Dermis microvascular lymphatic vessel endothelial cell (primary cell): ENCODE measurements around the gene RNF32. TPM values are rescaled to one million over a fixed set of nuclear protein-coding genes. Genes with fewer than 3 reads are reported as not detected.
"Not testable (repeated sequence)": the region's sequence is repeated elsewhere in the genome, so short reads cannot be mapped to it uniquely, and the experiment has no call there.

Source experiments
- DNase-seq, 2 donors: peaks; one replicate each; pipeline versions ENCODE4 v3.0.0 to v3.0.0-alpha.2; 2010; ENCODE audit warnings: low read depth in 2 of 2
- total RNA-seq: library from RNA; depleted of rRNA; stranded (reverse); fragments of >200 nt; gene quantifications from 2 replicates; pipeline ENCODE4 v1.2.1, GENCODE V29; 2014

The RNF32 gene
- total RNA-seq, 1 donor from 2014 or later, result 0.26 TPM

DNA sequence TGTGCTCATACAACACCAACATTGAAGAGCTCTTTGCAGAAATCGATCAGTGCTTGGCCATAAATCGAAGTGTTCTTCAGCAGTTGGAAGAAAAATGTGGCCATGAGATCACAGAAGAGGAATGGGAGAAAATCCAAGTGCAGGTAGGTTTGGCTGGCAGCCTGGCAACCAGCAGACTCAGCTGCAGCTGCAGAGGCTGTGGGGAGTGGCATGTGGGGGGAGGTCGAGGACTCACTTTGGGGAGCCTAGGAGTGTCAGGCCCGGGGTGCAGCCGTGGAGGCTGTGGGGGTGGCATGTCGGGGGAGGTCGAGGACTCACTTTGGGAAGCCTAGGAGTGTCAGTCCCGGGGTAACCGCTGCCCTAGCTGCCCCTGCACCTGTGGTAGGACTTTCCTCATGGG lies 35.1 kb downstream of the RNF32 start:
- DNase-seq, result no peak

DNA sequence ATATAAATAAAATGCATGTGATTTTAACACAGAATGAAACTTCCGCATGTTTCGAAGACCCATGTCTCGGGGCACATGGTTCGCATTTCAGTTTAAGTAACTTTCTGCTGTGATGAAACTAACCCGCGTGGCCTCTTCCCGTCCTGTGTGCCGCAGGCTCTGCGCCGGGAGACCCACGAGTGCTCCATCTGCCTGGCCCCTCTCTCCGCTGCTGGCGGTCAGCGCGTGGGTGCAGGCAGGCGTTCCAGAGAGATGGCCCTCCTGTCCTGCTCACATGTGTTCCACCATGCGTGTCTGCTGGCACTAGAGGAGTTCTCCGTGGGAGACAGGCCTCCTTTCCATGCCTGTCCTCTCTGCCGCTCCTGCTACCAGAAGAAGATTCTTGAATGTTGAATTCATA lies 35.7 kb downstream of the RNF32 start:
- DNase-seq, result no peak

DNA sequence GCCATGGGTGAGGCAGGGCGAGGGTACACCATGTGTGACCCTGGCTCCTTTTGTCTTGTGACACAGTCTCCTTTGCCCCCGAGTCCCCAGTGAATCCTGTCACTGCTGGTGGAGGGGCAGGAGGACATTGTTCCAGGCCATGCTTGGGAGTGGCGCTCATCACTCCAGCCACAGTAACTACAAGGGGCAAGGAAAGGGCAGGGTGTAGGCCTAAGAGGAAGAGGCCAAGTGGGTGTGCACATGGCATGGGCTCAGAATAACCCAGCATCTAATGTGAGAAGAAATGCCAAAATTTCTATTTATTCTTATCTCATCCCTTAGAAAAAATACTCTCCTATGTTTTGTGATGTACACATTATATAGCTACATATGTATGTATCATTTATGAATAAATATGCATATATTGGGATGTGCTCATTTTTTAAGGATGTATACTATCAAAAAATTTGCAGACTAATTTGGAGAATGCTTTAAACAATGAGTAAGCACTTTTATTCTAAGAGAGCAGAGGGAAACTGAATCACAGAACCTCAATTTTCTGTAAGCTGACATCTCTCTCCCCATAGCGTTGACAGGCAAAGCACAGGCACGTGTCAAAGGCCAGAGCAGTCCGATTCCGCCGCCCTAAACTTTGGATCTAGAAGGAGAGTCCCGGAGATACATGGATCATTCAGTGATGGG lies 36.9 kb downstream of the RNF32 start:
- no peak for DNase-seq

DNA sequence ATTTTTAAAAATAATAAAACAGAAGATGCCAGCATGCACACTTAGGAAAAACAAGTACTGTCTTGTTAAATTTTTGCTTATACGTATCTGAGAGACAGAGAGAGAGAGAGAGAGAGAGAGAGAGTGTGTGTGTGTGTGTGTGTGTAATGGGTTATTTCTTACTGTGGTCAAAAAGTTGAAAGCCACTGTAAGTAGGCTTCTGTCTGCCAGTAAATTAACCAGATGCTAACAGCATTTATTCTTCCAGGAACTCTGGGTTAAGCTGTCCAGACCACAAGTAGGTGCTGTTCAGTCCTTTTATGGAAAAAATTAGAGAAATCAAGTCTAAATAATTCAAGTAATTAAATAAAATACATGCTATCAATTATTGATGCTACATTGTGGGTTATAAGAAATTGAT lies 39.7 kb downstream of the RNF32 start:
- no peak for DNase-seq

DNA sequence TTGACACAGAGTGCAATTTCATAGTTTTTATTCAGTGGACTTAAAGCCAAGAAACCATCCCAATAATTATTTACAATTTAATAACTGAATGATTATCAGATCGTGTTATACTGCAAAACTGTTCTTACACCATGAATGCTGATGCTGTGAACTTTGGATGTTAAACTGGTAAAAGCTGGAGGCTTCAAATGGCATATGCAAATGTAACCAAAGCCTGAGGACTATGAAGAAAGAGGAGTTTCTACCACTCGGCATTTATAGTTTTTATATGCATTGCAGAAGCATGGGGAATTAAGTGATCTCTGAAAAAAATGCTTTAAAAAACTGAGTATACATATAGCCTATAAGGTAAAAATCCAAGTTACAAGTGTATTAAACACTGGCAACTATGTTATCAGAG lies 42.4 kb downstream of the RNF32 start:
- DNase-seq, result no peak

DNA sequence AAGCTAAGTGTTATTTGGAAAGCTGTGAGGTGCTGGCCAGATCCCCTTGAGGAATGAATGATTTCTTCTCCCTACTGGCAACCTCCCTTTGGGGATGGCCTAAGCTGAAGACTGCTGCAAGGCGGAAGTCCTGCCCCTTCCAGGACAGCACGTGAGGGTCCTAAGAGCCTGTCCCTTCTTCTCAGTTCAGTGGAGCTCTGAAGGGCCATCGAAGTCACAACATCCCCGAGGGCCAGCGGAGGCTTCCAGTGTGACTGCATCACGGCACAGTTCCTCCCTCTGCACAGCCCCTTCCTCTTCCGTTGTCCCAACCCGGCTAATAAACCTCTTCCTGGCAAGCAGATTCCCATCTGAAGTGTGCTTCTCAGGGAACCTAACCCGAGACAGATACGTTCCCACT lies 43.7 kb downstream of the RNF32 start:
- no peak for DNase-seq

DNA sequence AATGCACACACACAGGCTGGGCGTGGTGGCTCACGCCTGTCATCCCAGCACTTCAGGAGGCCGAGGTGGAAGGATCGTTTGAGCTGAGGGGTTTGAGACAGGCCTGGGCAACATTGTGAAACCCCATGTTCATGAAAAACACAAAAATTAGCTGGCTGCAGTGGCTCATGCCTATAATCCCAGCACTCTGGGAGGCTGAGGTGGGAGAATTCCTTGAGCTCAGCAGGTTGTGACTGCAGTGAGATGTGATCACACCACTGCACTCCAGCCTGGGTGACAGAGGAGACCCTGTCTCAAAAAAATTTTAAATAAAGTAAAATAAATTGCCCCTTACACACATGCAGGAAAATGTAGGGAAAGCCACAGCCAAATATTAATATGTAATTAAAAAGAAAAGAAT lies 44.1 kb downstream of the RNF32 start:
- DNase-seq, result no peak

DNA sequence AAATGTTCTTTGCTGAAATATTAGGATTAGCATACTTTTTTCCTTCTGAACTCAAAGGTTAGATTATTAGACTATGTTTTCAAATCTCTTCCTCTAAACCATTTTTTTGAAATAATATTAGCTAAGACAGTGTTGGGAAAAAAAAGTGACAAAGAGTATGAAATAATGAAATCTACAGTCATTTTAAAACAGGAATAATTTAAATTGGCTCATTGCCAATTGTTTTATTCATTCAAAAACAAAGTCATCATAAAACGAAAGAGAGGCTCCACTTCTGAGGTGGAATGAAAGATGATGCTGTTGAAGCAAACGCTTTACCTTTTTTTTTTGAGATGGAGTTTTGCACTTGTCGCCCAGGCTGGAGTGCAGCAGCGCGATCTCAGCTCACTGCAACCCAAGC lies 51.2 kb downstream of the RNF32 start:
- no peak for DNase-seq

DNA sequence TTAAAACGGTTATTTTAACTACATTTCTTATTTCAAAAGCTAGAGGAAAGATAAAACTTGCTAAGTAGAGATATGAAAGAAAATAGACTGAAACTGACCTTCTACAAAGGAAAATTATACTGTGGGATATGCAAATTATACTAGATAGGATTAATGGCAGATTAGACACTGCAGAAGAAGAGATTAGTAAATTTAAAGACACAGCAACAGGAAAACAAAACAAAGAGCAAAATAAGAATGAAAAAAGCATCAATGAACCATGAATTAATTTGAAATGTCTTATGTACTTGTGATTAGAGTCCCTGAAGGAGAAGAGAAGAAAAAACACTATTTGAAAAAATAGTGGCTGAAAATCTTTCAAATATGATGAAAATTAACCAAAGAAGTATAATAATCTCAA lies 52.3 kb downstream of the RNF32 start:
- no peak for DNase-seq

DNA sequence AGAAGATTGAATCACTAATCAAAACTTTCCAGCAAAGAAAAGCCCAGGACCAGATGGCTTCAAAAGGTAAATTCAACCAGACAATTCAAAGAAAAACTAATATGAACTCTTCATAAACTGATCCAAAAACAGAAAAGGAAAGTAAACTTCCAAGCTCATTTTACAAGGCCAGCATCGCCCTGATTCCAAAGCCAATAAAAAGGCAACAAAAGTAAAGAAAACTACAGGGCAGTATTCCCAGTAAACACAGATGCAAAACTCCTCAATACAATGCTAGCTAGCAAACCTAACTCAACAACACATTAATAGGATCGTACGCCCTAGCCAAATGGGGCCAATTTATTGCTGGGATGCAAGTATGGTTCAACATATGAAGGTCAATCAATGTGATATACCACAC lies 53.1 kb downstream of the RNF32 start:
- no peak for DNase-seq

DNA sequence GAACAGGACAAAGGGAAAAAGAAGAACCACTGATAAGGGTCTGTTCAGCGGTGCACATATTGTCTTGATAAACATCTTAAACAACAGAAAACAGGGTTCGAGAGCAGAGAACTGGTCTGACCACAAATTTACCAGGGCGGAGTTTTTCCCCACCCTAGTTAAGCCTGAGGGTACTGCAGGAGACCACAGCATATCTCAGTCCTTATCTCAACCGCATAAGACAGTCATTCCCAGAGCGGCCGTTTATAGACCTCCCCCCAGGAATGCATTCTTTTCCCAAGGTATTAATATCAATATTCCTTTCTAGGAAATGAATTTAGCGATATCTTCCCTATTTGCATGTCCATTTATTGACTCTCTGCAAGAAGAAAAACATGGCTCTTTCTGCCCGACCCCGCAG lies 56.7 kb downstream of the RNF32 start:
- DNase-seq, result not testable (repeated sequence)

DNA sequence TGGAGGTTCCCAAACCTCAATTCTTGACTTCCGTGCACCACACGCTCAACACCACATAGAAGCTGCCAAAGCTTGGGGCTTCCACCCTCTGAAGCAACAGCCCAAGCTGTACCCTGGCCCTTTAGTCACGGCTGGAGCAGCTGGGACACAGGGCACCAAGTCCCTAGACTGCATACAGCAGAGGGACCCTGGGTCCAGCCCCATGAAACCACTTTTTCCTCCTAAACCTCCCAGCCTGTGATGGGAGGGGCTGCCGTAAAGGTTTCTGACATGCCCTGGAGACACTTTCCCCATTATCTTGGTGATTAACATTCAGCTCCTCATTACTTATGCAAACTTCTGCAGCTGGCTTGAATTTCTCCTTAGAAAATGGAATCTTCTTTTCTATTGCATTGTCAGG lies 57.9 kb downstream of the RNF32 start:
- DNase-seq, result not testable (repeated sequence)

DNA sequence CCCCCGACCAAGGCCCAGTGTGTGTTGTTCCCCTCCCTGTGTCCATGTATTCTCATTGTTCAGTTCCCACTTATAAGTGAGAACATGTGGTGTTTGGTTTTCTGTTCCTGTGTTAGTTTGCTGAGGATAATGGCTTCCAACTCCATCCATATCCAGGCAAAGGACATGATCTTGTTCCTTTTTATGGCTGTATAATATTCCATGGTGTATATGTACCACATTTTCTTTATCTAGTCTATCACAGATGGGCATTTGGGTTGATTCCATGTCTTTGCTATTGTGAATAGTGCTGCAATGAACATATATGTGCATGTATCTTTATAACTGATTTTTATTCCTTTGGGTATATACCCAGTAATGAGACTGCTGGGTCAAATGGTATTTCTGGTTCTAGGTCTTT lies 61.2 kb downstream of the RNF32 start:
- not testable (repeated sequence) for DNase-seq

DNA sequence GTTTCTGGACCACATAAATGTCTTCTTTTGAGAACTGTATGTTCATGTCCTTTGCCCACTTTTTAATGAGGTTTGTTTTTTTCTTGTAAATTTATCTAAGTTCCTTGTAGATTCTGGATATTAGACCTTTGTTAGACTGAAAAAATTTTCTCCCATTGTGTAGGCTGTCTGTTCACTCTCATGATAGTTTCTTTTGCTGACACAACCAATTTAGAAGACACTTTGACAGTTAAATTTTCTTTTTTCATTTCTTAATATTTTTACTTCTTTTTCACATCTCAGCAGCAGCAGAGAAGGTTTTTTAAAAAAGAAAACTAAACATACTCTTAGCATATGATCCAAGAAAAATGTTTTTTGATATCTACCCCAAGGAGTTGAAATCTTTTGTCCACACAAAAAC lies 61.8 kb downstream of the RNF32 start:
- no peak for DNase-seq

DNA sequence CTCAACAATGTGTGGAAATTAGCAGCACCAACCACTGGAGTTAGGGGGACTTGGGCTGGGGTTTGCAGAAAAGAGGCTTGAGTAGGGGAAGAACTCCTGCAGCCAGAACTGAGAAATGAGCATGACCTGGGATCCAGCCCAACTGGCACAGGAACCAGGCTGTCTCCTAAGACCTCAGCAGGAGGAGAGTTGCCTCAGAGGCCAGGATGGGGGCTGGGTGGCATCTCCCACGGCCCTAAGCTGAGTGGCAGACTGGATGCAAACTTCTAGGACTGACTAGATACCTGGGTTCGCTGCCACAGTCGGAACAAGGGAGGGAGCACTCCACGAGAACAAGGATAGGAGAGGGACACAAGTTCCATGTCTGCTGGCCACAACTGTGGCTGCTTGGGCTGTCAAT lies 62.6 kb downstream of the RNF32 start:
- DNase-seq, result no peak

DNA sequence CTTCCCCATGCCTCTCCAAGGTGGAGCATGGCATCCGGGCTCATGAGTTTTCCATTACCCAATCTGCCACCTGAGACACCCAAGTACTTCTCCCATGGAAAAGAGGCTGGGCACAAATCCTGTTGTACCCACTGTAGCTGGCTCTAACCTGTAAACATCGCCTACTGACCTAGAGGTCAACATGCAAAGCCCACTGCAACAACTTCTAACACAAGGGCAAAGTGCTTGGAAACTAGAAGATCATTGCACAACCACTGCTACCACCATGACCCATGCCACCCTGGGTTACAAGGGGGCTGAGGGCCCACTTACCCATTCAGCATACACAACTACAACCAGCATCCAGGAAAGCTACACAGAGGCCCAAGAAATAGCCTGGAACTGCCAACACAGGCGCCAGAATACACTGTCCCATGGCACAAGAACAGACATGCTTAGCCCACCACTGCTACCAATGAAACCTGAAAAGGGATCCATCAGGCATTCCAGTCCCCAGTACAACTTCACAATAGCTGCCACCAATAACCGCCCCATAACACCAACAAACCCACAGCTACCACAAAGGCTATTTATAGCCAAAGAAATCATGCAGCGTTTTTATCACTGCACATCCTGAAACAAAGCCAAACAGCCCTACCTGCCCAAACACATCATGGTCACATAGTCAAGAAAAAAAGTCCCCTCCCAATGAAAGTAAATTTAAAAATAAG lies 63.4 kb downstream of the RNF32 start:
- no peak for DNase-seq

DNA sequence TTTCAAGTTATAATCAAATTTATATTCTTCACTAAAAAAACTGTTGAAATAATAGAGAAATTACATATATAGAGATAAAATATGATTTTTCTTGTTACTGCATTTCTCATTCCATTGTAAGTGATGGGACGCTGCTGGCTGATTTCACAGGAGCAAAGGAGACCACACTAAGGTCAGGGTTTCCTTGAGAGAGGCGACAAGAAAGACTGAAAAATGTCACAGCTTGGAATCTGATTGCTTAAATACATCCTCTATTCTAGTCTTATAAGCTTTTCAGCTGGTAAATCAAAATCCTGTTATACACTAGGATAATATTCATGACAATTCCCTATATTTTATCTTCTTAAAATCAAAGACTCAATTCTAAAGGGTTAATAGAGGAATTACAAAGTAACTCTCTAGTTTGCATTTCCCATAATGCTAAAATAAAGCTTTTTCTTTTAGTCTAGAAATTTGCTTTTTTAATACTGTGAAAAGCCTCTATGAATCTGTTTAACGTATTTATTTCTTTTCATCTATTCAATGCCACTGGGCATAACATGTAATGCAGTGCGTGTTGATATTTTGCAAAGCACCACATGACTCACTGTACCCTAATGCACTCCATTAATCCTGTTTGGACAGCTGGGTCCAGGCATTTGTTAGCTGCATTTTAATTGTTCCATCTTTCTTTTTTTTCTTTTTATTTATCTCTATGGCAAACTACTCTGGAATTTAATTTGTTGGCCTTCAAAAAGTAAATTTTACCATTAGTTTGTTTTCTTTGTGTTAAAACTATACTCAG lies 81.7 kb downstream of the RNF32 start:
- DNase-seq, result peak; percentile 71 to 84

DNA sequence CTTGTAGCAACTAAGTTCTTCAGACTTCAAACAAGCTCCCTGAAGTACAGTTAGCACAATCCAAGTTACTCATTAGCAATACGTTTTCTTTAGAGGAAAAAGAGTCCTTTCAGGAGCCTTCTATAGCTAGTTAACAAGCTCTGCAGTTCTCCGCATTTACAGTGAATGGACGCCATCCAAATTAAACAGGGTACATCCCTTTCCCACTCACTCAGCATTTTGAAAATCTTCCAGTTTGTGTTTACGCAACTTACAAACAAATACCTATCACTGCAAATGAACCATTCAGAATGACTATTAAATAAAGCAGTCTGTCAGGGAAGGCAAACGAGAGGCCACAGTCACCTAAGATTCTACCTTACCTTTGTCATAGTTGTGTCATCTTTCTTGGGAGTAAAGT lies 84.5 kb downstream of the RNF32 start:
- DNase-seq, result peak in 1 of 2 donors; percentile 84

DNA sequence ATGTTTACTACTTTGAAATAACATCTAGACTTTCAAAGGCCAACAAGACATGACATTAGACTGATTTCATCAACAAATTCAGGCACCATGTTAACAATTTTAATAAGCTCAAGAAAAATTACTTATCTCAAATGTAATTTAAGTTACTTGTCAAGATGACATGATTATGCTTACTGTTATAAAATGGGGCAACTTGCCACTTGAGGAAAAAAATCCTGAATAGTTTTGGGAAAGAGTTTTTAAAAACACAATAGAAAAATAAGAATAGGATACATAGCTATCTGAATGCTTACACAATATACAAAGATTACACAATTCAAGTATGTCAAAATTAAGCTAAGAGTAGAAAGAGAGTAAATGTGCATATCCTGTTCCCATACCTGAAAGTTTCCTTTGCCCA lies 85.4 kb downstream of the RNF32 start:
- DNase-seq, result no peak
